Measurements from ENCODE around the gene HLA-G.

Gene HLA-G

GRCh38 chr6:29818892-29819291 is 8.7 kb upstream of the HLA-G start:
- no peak for DNase-seq

- DNase-seq: no peak
Measured at GRCh38 chr6:29824144-29824543, 3.5 kb upstream of the HLA-G start.

- DNase-seq: no peak
Measured at GRCh38 chr6:29825848-29826247, 1.8 kb upstream of the HLA-G start.

GRCh38 chr6:29826271-29826670 is 1.4 kb upstream of the HLA-G start:
- DNase-seq: no peak

- DNase-seq: no peak
Measured at GRCh38 chr6:29828471-29828797, 809 bp downstream of the HLA-G start.

GRCh38 chr6:29829766-29830165 is 2.1 kb downstream of the HLA-G start:
- no peak for DNase-seq

GRCh38 chr6:29830409-29830808 is 2.8 kb downstream of the HLA-G start:
- no peak for DNase-seq

GRCh38 chr6:29831776-29832175 is 4.2 kb downstream of the HLA-G start:
- no peak for DNase-seq

GRCh38 chr6:29834564-29835436 is 7.2 kb downstream of the HLA-G start:
- peak; percentile 62 for DNase-seq

- no peak for DNase-seq
Measured at GRCh38 chr6:29839917-29840316, 12.3 kb downstream of the HLA-G start.

- DNase-seq: no peak
Measured at GRCh38 chr6:29841030-29841429, 13.4 kb downstream of the HLA-G start.

- DNase-seq: no peak
Measured at GRCh38 chr6:29845405-29846006, 17.9 kb downstream of the HLA-G start.

GRCh38 chr6:29847871-29848630 is 20.4 kb downstream of the HLA-G start:
- peak; percentile 82 for DNase-seq

GRCh38 chr6:29850011-29850553 is 22.5 kb downstream of the HLA-G start:
- DNase-seq: no peak

- no peak for DNase-seq
Measured at GRCh38 chr6:29851190-29851589, 23.6 kb downstream of the HLA-G start.

GRCh38 chr6:29853245-29853644 is 25.6 kb downstream of the HLA-G start:
- DNase-seq: no peak

GRCh38 chr6:29858006-29858405 is 30.4 kb downstream of the HLA-G start:
- no peak for DNase-seq

- DNase-seq: no peak
Measured at GRCh38 chr6:29861521-29862255, 34.1 kb downstream of the HLA-G start.

GRCh38 chr6:29864037-29864810 is 36.6 kb downstream of the HLA-G start:
- DNase-seq: no peak

- no peak for DNase-seq
Measured at GRCh38 chr6:29865631-29866030, 38.0 kb downstream of the HLA-G start.

- no peak for DNase-seq
Measured at GRCh38 chr6:29870104-29870503, 42.5 kb downstream of the HLA-G start.

- DNase-seq: no peak
Measured at GRCh38 chr6:29872791-29873190, 45.2 kb downstream of the HLA-G start.
